PC-3 (cell line): ENCODE data around the gene NRCAM.

Source experiments
- CTCF ChIP-seq: fragments of 300-600 bp; sonication (generic); conservative IDR thresholded peaks from 2 replicates; pipeline ENCODE4 v1.5.1; 2017; ENCODE audit warnings: antibody characterized with exemption, low read depth, mild to moderate bottlenecking, low read length
- EZH2 ChIP-seq: fragments of 300-600 bp; sonication (generic); IDR thresholded peaks from one replicate; pipeline ENCODE4 v1.6.1; 2017; ENCODE audit warnings: antibody characterized with exemption, mild to moderate bottlenecking, low read length; ENCODE audit not compliant: unreplicated experiment
- EZH2phosphoT487 ChIP-seq: fragments of 300-600 bp; sonication (generic); IDR thresholded peaks from 2 replicates; pipeline ENCODE4 v1.6.1; 2018; ENCODE audit warnings: mild to moderate bottlenecking, antibody characterized with exemption, low read length, borderline replicate concordance

GRCh38 chr7:108406222-108406890, 49.9 kb downstream of the NRCAM start:
- TF ChIP-seq CTCF (no peak), EZH2 (no peak), EZH2phosphoT487 (no peak)
